Neutrophil (primary cell): ENCODE data around the gene ATG4B.

ENCODE experiments used
- H3K27ac ChIP-seq: fragments of 200-600 bp; sonication (generic); 2 replicates; pipeline ENCODE4 v1.5.1; 2016; ENCODE audit warnings: mild to moderate bottlenecking, moderate library complexity
- H3K27me3 ChIP-seq: fragments of 200-600 bp; sonication (generic); 2 replicates; pipeline ENCODE4 v1.6.0; 2016; ENCODE audit warnings: mild to moderate bottlenecking
- H3K36me3 ChIP-seq: fragments of 200-600 bp; sonication (generic); 2 replicates; pipeline ENCODE4 v1.5.1; 2017
- H3K4me1 ChIP-seq, 2 experiments: fragments of 200-600 bp in 1 of 2; sonication (generic) in 1 of 2; 1 replicate in 1 of 2; 2 replicates in 1 of 2; pipeline versions ENCODE4 v1.5.1 to v1.6.1; 2013 to 2016; ENCODE audit warnings: low read depth in 1 of 2, low read length in 1 of 2, mild to moderate bottlenecking in 1 of 2, moderate library complexity in 1 of 2; ENCODE audit not compliant: control insufficient read depth in 1 of 2, insufficient read depth in 1 of 2
- H3K4me3 ChIP-seq, 2 experiments: fragments of 200-600 bp in 1 of 2; sonication (generic) in 1 of 2; 1 replicate in 1 of 2; 2 replicates in 1 of 2; pipeline ENCODE4 v1.5.1; 2013 to 2016; ENCODE audit warnings: low read depth in 1 of 2, low read length in 1 of 2, mild to moderate bottlenecking in 1 of 2, moderate library complexity in 1 of 2
- H3K9me3 ChIP-seq: fragments of 200-600 bp; sonication (generic); 2 replicates; pipeline ENCODE4 v1.5.1; 2016
- TF ChIP-seq, protein P1 (sequence below): fragments of 200-600 bp; sonication (generic); IDR thresholded peaks from 2 replicates; pipeline ENCODE4 v1.5.1; 2016; ENCODE audit warnings: antibody characterized with exemption

Gene ATG4B

DNA sequence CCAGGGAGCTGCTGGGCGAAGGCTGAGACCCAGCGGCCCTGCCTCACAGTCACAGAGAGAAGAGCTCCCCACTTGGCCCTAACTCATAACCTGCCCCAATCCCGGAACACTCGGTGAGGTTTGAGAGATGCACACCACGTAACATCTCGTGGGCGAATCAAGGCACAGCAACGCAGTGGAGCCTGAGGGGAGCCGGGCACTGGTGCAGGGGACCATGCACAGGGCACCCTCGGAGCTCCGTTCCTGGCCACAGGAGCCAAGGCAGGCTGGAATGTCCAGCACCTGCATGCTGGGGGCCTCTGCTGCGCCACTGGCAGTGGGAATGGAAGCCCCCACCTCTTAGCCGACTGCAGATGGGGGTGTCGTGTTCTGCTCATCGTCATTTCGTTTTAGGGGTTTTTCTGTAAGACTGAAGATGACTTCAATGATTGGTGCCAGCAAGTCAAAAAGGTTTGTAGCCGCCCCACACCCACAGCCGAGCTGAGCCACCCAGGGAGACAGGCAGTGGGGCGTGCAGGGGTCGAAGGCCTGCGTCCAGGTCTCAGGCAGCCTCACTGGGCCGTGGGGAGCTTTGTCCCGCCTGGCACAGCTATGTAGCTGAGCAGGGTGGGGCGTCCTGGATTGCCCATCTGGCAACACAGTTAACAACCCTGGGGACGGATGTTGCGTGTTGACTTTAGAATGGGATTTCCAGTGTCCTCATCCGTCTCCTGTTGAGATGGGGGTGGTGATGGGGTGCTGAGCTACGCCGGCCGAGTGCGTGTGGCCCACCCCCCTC lies 33.0 kb downstream of the ATG4B start:
- H3K4me3 ChIP-seq: no peak overlapping the region
- TF ChIP-seq, protein P1, sequence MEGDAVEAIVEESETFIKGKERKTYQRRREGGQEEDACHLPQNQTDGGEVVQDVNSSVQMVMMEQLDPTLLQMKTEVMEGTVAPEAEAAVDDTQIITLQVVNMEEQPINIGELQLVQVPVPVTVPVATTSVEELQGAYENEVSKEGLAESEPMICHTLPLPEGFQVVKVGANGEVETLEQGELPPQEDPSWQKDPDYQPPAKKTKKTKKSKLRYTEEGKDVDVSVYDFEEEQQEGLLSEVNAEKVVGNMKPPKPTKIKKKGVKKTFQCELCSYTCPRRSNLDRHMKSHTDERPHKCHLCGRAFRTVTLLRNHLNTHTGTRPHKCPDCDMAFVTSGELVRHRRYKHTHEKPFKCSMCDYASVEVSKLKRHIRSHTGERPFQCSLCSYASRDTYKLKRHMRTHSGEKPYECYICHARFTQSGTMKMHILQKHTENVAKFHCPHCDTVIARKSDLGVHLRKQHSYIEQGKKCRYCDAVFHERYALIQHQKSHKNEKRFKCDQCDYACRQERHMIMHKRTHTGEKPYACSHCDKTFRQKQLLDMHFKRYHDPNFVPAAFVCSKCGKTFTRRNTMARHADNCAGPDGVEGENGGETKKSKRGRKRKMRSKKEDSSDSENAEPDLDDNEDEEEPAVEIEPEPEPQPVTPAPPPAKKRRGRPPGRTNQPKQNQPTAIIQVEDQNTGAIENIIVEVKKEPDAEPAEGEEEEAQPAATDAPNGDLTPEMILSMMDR: no peak
- H3K4me1 ChIP-seq: no peaks in the 10 kb centered on the region
- H3K27ac ChIP-seq: no peak overlapping the region
- H3K9me3 ChIP-seq: no peaks in the 10 kb centered on the region
- peaks cover 89% of the 10 kb centered on the region for H3K36me3 ChIP-seq
- no peaks in the 10 kb centered on the region for H3K27me3 ChIP-seq

DNA sequence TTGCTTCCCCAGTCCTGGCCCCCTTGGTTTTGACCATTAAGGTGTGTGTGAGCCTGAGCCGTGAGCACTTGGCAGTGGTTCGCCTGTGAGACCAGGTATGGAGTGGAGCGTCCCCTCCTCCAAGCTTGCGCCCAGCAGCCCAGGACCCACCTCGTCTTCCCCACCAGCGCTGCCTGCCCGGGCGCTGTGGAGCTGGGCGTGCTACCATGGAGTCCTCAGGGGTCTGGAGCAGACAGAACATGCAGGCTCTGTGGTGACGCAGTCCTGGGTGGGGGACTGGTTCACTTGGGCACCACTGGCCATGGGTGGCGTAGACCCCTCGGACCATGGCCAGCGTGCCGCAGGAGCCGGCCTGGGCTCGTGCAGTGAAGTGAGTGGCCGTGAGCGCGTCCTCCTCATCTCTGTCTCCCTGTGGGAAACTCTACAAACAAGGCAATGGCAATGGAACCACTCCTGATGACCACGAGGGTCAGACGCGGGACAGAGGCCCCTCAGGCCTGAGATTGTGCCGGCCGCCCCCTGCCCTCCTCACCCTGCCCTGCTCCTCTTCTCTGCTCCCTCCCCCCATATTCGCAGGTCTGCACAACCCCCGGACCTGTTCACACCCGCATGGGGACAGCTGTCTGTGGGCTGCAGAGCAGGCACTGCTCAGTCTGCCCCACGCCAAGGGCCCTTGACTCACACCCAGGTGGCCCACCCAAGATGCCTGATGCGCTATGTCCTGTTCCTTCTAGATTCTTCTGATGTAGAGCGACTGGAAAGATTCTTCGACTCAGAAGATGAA lies 34.2 kb downstream of the ATG4B start:
- Histone ChIP-seq H3K36me3 (peaks cover 97% of the 10 kb centered on the region), H3K4me1 (no peaks in the 10 kb centered on the region), H3K9me3 (no peaks in the 10 kb centered on the region), H3K4me3 (no peak overlapping the region), H3K27ac (no peak overlapping the region), H3K27me3 (no peaks in the 10 kb centered on the region)
- TF ChIP-seq, protein P1: no peak

DNA sequence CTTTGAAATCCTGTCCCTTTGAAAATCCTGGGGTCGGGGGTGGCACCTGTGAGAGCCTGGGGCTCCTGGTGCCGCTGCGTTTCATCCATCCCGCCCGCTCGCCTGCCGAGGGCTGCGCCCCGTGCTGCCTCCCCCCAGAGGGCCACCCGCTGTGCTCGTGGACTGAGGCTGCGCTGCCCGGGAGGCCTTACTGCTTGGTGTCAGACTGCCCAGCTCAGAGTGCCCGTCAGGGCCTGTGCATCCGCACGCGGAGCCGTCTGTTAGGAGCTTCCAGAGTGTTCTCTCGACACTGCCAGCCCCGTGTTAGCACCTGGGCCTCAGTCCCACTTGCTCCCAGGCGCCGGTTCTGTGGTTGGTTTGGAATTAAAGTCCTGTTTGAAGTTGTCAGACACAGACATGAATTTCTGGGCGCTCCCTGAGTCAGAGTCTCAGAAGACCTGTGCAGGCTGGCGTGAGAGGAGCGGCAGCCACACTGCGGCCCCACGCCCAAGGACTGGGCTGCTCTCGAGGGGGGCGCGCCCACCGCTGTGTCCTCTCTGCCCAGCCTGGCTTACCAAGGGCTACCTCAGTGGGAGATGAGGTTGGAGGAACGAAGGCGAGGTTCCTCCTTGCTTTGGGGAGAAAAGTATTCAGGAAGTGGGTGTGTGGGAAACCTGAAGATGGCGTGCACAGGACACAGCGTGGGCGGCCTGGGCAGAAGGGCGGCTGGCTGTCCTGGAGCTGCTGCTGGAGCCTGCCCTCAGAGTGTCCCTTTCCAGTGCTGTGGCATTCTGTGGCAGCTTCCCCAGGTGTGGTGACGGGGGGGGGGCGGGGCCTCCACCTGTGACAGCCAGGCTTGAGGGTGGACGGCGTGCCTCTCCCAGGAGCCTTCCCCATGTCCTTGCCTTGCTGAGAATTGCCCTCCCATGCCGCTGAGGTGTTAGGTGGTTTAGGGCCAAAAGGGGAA lies 35.0 kb downstream of the ATG4B start:
- Histone ChIP-seq H3K36me3 (peaks cover 97% of the 10 kb centered on the region), H3K4me1 (no peaks in the 10 kb centered on the region), H3K27me3 (no peaks in the 10 kb centered on the region), H3K4me3 (no peak overlapping the region), H3K9me3 (no peaks in the 10 kb centered on the region), H3K27ac (no peak overlapping the region)
- TF ChIP-seq, protein P1: no peak

DNA sequence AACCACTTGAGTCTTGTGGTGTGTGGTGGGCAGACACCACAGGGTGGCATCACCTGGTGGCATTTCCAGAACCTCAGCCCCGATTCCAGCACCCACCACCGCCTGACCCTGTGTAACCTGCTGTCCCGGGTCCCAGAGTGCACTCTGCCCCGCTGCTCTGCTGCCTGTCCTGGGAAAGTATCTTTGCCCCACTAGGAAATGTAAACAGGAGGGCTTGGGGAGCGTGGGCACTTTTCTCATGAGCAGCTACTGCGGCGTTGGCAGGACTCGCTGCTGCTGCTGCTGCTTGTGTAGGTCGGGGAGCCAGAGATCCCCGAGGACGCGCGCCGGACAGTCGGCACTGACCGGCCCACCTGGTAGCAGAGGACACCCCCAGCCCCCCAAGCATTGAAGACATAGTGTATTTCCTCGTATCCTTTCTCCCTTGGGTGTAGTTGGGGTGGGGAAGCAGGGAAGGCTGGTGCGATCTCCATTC lies 35.7 kb downstream of the ATG4B start:
- Histone ChIP-seq H3K27me3 (no peaks in the 10 kb centered on the region), H3K9me3 (no peaks in the 10 kb centered on the region), H3K4me3 (no peak overlapping the region), H3K36me3 (peaks cover 97% of the 10 kb centered on the region), H3K4me1 (no peaks in the 10 kb centered on the region), H3K27ac (no peak overlapping the region)
- TF ChIP-seq, protein P1: no peak
